Activated CD8-positive, alpha-beta T cell treated with anti-CD3 and anti-CD28 coated beads for 36 hours (primary cell): ENCODE results near the gene SPIN1. TPM values are rescaled to one million over a fixed set of nuclear protein-coding genes. Genes with fewer than 3 reads are reported as not detected.

Experiments
- ATAC-seq: fragments of 200-7000 bp; cut with Tn5 transposase; one replicate; pipeline ENCODE4 v1.10.0; 2021; ENCODE audit warnings: mild to moderate bottlenecking, moderate library complexity
- CTCF ChIA-PET: fragments of 350-600 bp; sonication (Branson Sonifier 250); formaldehyde crosslinking; loops from one replicate; lab custom pipeline; 2021; ENCODE audit warnings: antibody characterized with exemption; lab: Charles Lee
- POLR2A ChIA-PET: fragments of 350-600 bp; sonication (Branson Sonifier 250); formaldehyde crosslinking; loops from one replicate; lab custom pipeline; 2021; ENCODE audit warnings: antibody characterized with exemption; lab: Charles Lee
- DNase-seq: peaks from one replicate; pipeline ENCODE4 v3.0.0-alpha.2; 2020
- H3K27ac Mint-ChIP-seq: one replicate; pipeline ENCODE4 v1.8.0; 2021; ENCODE audit warnings: mild to moderate bottlenecking, mixed read lengths
- H3K27me3 Mint-ChIP-seq: one replicate; pipeline ENCODE4 v1.8.0; 2021; ENCODE audit warnings: mixed read lengths
- H3K36me3 Mint-ChIP-seq: one replicate; pipeline ENCODE4 v1.8.0; 2021; ENCODE audit warnings: low read depth, mixed read lengths
- H3K4me1 Mint-ChIP-seq: one replicate; pipeline ENCODE4 v1.8.0; 2021; ENCODE audit warnings: low read depth, mixed read lengths
- H3K4me3 Mint-ChIP-seq: one replicate; pipeline ENCODE4 v1.8.0; 2021; ENCODE audit warnings: mild to moderate bottlenecking, moderate library complexity, mixed read lengths
- H3K9me3 Mint-ChIP-seq: one replicate; pipeline ENCODE4 v1.8.0; 2021; ENCODE audit warnings: mixed read lengths
- intact Hi-C: fragments of 100-400 bp; cut with micrococcal nuclease; formaldehyde crosslinking; loops from one replicate; pipeline ENCODE4 v1.10.0; 2022
- total RNA-seq, 2 experiments: library from RNA; stranded (reverse); gene quantifications; one replicate each; pipeline ENCODE4 v1.2.3, GENCODE V29; 2021
- TF ChIP-seq, protein P1 (sequence below): fragments of 200-600 bp; IDR thresholded peaks from one replicate; pipeline ENCODE4 v1.8.0; 2022; ENCODE audit warnings: antibody characterized with exemption, mild to moderate bottlenecking

SPIN1 gene
- total RNA-seq, 2 experiments from 2014 or later: 31.2 to 32.0 TPM

DNA sequence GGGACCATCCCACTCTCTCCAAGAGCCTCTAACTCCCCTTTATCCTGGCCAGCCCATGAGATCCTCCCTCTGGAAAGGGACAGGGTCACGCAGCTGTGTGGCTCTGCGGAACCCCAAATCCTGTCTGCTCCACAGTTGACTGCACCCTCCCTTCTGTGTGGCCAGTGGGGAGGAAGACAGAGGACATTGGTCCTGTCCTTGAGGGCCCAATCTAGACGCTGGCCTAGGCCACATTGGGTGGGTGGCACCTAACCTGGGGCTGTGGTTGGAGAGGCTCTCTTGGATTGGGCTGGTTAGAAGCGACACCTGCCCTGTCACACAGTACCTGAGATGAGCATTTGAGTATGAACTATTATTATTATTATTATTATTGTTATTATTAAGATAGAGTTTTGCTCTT lies 134.1 kb downstream of the SPIN1 start:
- Mint-ChIP-seq H3K36me3 (no peaks in the 10 kb centered on the region), H3K4me3 (no peak overlapping the region), H3K9me3 (no peaks in the 10 kb centered on the region), H3K4me1 (no peaks in the 10 kb centered on the region), H3K27ac (no peak overlapping the region), H3K27me3 (peaks cover 8% of the 10 kb centered on the region)
- ChIA-PET POLR2A (no interaction called here), CTCF (no interaction called here)
- DNase-seq: no peak
- intact Hi-C loops: no loop called here
- ATAC-seq: no peak
- TF ChIP-seq, protein P1, sequence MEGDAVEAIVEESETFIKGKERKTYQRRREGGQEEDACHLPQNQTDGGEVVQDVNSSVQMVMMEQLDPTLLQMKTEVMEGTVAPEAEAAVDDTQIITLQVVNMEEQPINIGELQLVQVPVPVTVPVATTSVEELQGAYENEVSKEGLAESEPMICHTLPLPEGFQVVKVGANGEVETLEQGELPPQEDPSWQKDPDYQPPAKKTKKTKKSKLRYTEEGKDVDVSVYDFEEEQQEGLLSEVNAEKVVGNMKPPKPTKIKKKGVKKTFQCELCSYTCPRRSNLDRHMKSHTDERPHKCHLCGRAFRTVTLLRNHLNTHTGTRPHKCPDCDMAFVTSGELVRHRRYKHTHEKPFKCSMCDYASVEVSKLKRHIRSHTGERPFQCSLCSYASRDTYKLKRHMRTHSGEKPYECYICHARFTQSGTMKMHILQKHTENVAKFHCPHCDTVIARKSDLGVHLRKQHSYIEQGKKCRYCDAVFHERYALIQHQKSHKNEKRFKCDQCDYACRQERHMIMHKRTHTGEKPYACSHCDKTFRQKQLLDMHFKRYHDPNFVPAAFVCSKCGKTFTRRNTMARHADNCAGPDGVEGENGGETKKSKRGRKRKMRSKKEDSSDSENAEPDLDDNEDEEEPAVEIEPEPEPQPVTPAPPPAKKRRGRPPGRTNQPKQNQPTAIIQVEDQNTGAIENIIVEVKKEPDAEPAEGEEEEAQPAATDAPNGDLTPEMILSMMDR: no peak

DNA sequence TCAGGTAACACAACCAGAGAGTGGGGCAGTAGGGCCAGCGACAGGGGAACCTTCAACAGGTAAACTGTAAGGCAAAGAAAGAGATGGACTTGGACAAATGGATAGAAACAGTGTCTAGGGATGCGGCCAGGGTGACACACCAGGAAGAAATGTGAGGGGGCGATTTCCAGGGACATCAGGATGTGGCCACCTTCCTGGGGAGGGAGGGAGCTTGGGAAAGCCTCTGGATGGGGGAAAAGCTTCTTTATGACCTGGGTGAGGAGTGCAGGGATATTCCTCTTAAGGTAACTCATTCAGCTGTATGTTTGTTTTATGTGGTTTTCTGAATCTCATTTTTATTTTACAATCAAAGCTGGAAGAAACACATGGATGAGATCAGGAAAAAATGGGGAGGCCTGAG lies 134.8 kb downstream of the SPIN1 start:
- Mint-ChIP-seq H3K36me3 (no peaks in the 10 kb centered on the region), H3K27ac (no peak overlapping the region), H3K9me3 (no peaks in the 10 kb centered on the region), H3K27me3 (peaks cover 8% of the 10 kb centered on the region), H3K4me3 (no peak overlapping the region), H3K4me1 (no peaks in the 10 kb centered on the region)
- POLR2A ChIA-PET: no interaction called here
- CTCF ChIA-PET: no interaction called here
- DNase-seq: no peak
- ATAC-seq: no peak
- TF ChIP-seq, protein P1: no peak
- intact Hi-C loops: no loop called here

DNA sequence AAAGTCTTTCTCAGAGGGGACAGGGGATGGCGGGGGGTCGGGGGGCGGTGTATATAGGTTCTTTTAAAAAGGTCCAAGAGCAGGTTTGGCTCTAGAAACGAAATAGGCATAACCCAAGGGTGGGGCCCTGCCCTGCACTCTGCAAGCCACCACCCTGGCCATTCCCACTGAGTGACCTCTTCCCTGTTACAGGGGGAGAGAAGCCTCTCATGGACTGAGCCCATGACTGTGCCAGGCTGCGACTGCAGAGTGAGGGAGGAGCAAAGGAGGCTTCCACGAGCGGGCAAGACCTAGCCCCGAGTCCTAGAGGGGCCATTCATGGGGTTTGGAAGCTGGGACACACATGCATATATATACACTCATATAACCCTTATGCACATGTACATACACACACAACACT lies 136.7 kb downstream of the SPIN1 start:
- H3K4me3 Mint-ChIP-seq: no peak overlapping the region
- no peaks in the 10 kb centered on the region for H3K9me3 Mint-ChIP-seq
- ATAC-seq (no peak), DNase-seq (no peak)
- intact Hi-C loops: no loop called here
- TF ChIP-seq, protein P1: no peak
- no peaks in the 10 kb centered on the region for H3K4me1 Mint-ChIP-seq
- no peaks in the 10 kb centered on the region for H3K36me3 Mint-ChIP-seq
- ChIA-PET CTCF (no interaction called here), POLR2A (no interaction called here)
- peaks cover 10% of the 10 kb centered on the region for H3K27me3 Mint-ChIP-seq
- no peak overlapping the region for H3K27ac Mint-ChIP-seq

DNA sequence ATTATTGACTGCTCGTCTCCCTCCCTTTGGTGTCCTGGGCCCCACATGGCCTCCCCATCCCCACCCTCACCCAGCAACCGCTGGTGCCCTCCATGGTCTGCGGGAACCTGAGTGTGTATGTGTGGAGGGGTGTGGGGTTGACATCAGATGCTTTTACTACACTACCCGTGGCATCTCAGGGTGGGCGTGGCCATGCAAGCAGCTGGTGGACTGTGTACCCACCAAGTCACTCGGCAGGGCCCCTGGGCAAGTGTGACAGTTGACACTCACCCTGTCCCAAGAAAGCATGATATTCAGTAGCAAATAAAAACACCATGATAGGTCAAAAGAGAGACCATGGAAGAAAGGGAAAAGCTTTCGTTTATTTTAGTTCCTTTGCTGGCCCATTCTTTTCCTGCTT lies 139.4 kb downstream of the SPIN1 start:
- intact Hi-C loops: no loop called here

More for the DNA sequence above, 139.4 kb downstream of the SPIN1 start:
- H3K9me3 Mint-ChIP-seq: no peaks in the 10 kb centered on the region
- CTCF ChIA-PET: no interaction called here
- H3K4me3 Mint-ChIP-seq: no peak overlapping the region
- no peak for DNase-seq
- POLR2A ChIA-PET: no interaction called here
- H3K4me1 Mint-ChIP-seq: no peaks in the 10 kb centered on the region
- peaks cover 18% of the 10 kb centered on the region for H3K27me3 Mint-ChIP-seq
- no peak for ATAC-seq
- H3K36me3 Mint-ChIP-seq: no peaks in the 10 kb centered on the region
- TF ChIP-seq, protein P1: no peak
- no peak overlapping the region for H3K27ac Mint-ChIP-seq

Other genes with a start within 250 kb of the SPIN1 start
- under 1 TPM; 0.07 to 0.09 TPM for gene SPATA31C2, start 250.0 kb upstream of the SPIN1 start, total RNA-seq
- not detected for gene NXNL2, start 146.7 kb downstream of the SPIN1 start, total RNA-seq